ENCODE data around the gene CDX1.

CDX1 gene

GRCh38 chr5:150186137-150186536, 19.6 kb downstream of the CDX1 start:
- no peak for TF ChIP-seq CTCF (IDR thresholded peaks at IDR 0.05; ENCODE audit: low read depth, low read length, missing control alignments)
- DNase-seq (ENCODE audit: extremely low read depth, low read depth), result no peak
- H3K4me3 ChIP-seq (replicated peaks; ENCODE audit: low read depth, low read length), result no peak overlapping the region

GRCh38 chr5:150186897-150187296, 20.3 kb downstream of the CDX1 start:
- no peak overlapping the region for H3K4me3 ChIP-seq (replicated peaks; ENCODE audit: low read depth, low read length)
- TF ChIP-seq CTCF (IDR thresholded peaks at IDR 0.05; ENCODE audit: low read depth, low read length, missing control alignments), result no peak
- no peak for DNase-seq (ENCODE audit: extremely low read depth, low read depth)

- TF ChIP-seq CTCF (IDR thresholded peaks at IDR 0.05; ENCODE audit: low read depth, low read length, missing control alignments), result no peak
- H3K4me3 ChIP-seq (replicated peaks; ENCODE audit: low read depth, low read length), result no peak overlapping the region
- DNase-seq (ENCODE audit: extremely low read depth, low read depth), result no peak
These were observed 21.7 kb downstream of the CDX1 start for GRCh38 chr5:150188146-150188842.

GRCh38 chr5:150189326-150189725, 22.7 kb downstream of the CDX1 start:
- no peak for DNase-seq (ENCODE audit: extremely low read depth, low read depth)
- no peak for TF ChIP-seq CTCF (IDR thresholded peaks at IDR 0.05; ENCODE audit: low read depth, low read length, missing control alignments)
- no peak overlapping the region for H3K4me3 ChIP-seq (replicated peaks; ENCODE audit: low read depth, low read length)

GRCh38 chr5:150189728-150190502, 23.3 kb downstream of the CDX1 start, which contains the start of gene SLC6A7:
Gene SLC6A7, plus strand, starts transcription at chr5:150190062. Its CDS starts 266 bp downstream, at chr5:150190328.
- no peak for DNase-seq (ENCODE audit: extremely low read depth, low read depth)
- no peak for TF ChIP-seq CTCF (IDR thresholded peaks at IDR 0.05; ENCODE audit: low read depth, low read length, missing control alignments)
- no peak within 1 kb of the TSS for H3K4me3 ChIP-seq (replicated peaks; ENCODE audit: low read depth, low read length)

GRCh38 chr5:150190503-150190979, 24.0 kb downstream of the CDX1 start:
- DNase-seq (ENCODE audit: extremely low read depth, low read depth), result no peak
- TF ChIP-seq CTCF (IDR thresholded peaks at IDR 0.05; ENCODE audit: low read depth, low read length, missing control alignments), result no peak
- H3K4me3 ChIP-seq (replicated peaks; ENCODE audit: low read depth, low read length), result no peak overlapping the region

Data from HFF-Myc (cell line).